Measurements from ENCODE around the gene DCST1. TPM values are rescaled to one million over a fixed set of nuclear protein-coding genes. Genes with fewer than 3 reads are reported as not detected.

The DCST1 gene
- total RNA-seq, 1 donor from 2014 or later = not detected

GRCh38 chr1:155007251-155007828, 26.3 kb upstream of the DCST1 start:
- Histone ChIP-seq H3K4me3 (ENCODE audit: low read depth, low read length) (peak overlapping the region; percentile 35), H3K36me3 (ENCODE audit: control insufficient read depth, insufficient read depth, low read length) (peaks cover 44% of the 10 kb centered on the region)

GRCh38 chr1:155008015-155008941, 25.3 kb upstream of the DCST1 start:
- Histone ChIP-seq H3K27me3 (ENCODE audit: control insufficient read depth, insufficient read depth, low read length) (no peaks in the 10 kb centered on the region), H3K36me3 (ENCODE audit: control insufficient read depth, insufficient read depth, low read length) (peaks cover 50% of the 10 kb centered on the region), H3K4me3 (ENCODE audit: low read depth, low read length) (peak overlapping the region; percentile 35)
- DNase-seq (ENCODE audit: low read depth) (no peak), FAIRE-seq (peak; percentile 43)
- TF ChIP-seq CTCF (IDR thresholded peaks at IDR 0.05; ENCODE audit: insufficient read depth, low read length, severe bottlenecking) = no peak

More at GRCh38 chr1:155007251-155007828, 26.3 kb upstream of the DCST1 start:
- FAIRE-seq = no peak
- no peaks in the 10 kb centered on the region for H3K27me3 ChIP-seq (ENCODE audit: control insufficient read depth, insufficient read depth, low read length)
- no peak for DNase-seq (ENCODE audit: low read depth)
- no peak for TF ChIP-seq CTCF (IDR thresholded peaks at IDR 0.05; ENCODE audit: insufficient read depth, low read length, severe bottlenecking)

GRCh38 chr1:155009221-155009711, 24.4 kb upstream of the DCST1 start:
- FAIRE-seq (no peak), DNase-seq (ENCODE audit: low read depth) (no peak)
- peaks cover 51% of the 10 kb centered on the region for H3K36me3 ChIP-seq (ENCODE audit: control insufficient read depth, insufficient read depth, low read length)
- peak overlapping the region; percentile 35 for H3K4me3 ChIP-seq (ENCODE audit: low read depth, low read length)
- H3K27me3 ChIP-seq (ENCODE audit: control insufficient read depth, insufficient read depth, low read length) = no peaks in the 10 kb centered on the region
- no peak for TF ChIP-seq CTCF (IDR thresholded peaks at IDR 0.05; ENCODE audit: insufficient read depth, low read length, severe bottlenecking)

GRCh38 chr1:155009742-155010141, 23.9 kb upstream of the DCST1 start:
- Histone ChIP-seq H3K27me3 (ENCODE audit: control insufficient read depth, insufficient read depth, low read length) (no peaks in the 10 kb centered on the region), H3K36me3 (ENCODE audit: control insufficient read depth, insufficient read depth, low read length) (peaks cover 52% of the 10 kb centered on the region), H3K4me3 (ENCODE audit: low read depth, low read length) (peak overlapping the region; percentile 9)
- FAIRE-seq = no peak
- TF ChIP-seq CTCF (IDR thresholded peaks at IDR 0.05; ENCODE audit: insufficient read depth, low read length, severe bottlenecking) = no peak
- DNase-seq (ENCODE audit: low read depth) = no peak

- FAIRE-seq (no peak), DNase-seq (ENCODE audit: low read depth) (no peak)
- Histone ChIP-seq H3K27me3 (ENCODE audit: control insufficient read depth, insufficient read depth, low read length) (no peaks in the 10 kb centered on the region), H3K4me3 (ENCODE audit: low read depth, low read length) (peak overlapping the region; percentile 9), H3K36me3 (ENCODE audit: control insufficient read depth, insufficient read depth, low read length) (peaks cover 51% of the 10 kb centered on the region)
- TF ChIP-seq CTCF (IDR thresholded peaks at IDR 0.05; ENCODE audit: insufficient read depth, low read length, severe bottlenecking) = no peak
Measured at GRCh38 chr1:155010211-155010918, 23.3 kb upstream of the DCST1 start.
